ENCODE measurements around the gene POU2F3.
A peak's percentile ranks its signal among the peaks of the same experiment; 100 is the strongest.

The POU2F3 gene

GRCh38 chr11:120336641-120337354 lies 96.9 kb downstream of the POU2F3 start:
- peak; percentile 56 for DNase-seq
- H3K4me2 ChIP-seq (ENCODE audit: low read depth, low read length): peak overlapping the region; percentile 59
- no peaks in the 10 kb centered on the region for H3K9me2 ChIP-seq (replicated peaks; ENCODE audit: insufficient read depth, low read length)
- H2AFZ ChIP-seq (ENCODE audit: low read length): peak overlapping the region; percentile 54
- peak overlapping the region; percentile 84 for H3K9ac ChIP-seq (ENCODE audit: low read length)
- H3K4me3 ChIP-seq (ENCODE audit: low read length): peak overlapping the region; percentile 99
- H3K4me1 ChIP-seq (ENCODE audit: low read length): peaks cover 32% of the 10 kb centered on the region
- H3K27me3 ChIP-seq (replicated peaks; ENCODE audit: insufficient read depth, low read length): no peaks in the 10 kb centered on the region
- H3K36me3 ChIP-seq (replicated peaks; ENCODE audit: insufficient read depth, low read length): no peaks in the 10 kb centered on the region
- no peaks in the 10 kb centered on the region for H3K9me3 ChIP-seq (replicated peaks; ENCODE audit: insufficient read depth, low read length)
- peak overlapping the region; percentile 68; the same call in 1 of the 2 replicates for H3K27ac ChIP-seq (ENCODE audit: low read length)
- H3K79me2 ChIP-seq (ENCODE audit: low read length): peaks cover 54% of the 10 kb centered on the region
- H3F3A ChIP-seq (ENCODE audit: insufficient read depth, low read length): peaks cover 40% of the 10 kb centered on the region
- H4K20me1 ChIP-seq (ENCODE audit: insufficient read depth, low read length): no peaks in the 10 kb centered on the region
- no peak for TF ChIP-seq EZH2phosphoT487 (IDR thresholded peaks at IDR 0.05; ENCODE audit: low read length)
- TF ChIP-seq EZH2 (optimal IDR thresholded peaks at IDR 0.05; ENCODE audit: low read depth, low read length): no peak
- no peak for TF ChIP-seq CTCF (IDR thresholded peaks at IDR 0.05; ENCODE audit: low read length)

DNA sequence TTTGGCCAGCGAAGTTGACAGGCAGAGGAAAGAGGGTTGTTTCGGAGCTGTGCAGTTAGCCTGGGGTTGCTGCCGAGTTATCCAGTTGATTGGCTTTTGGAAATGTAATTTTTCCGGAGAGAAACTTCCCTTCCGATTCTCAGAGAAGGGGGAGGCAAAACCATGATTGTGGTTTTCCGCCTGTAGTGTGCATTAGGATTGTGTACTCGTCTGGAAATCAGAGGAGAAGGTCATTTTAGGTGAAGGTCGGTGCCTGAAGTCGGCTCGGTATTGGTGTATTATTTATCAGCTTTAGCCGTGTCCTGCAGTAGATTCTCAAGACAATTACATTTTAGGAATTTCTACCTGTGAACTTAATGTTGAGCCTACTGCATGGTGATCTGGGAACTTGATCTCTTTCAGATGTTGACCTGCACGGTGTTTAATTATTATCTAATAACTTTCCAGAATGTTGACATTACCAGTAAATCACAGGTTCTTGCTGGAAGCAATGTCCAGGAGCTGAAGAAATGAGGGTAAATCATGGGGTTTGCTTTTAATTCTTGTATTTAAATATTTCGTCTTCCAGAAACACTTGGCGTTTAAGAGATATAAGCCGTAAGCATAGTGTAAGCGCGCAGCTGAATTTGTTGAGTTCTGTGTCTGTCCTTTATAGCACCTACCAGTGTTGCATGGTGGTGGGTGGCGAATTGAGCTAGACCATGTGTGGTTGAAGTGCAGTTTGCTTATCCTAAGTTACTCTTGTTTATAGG lies 97.6 kb downstream of the POU2F3 start:
- Histone ChIP-seq H3K4me3 (ENCODE audit: low read length) (peak overlapping the region; percentile 99), H4K20me1 (ENCODE audit: insufficient read depth, low read length) (no peaks in the 10 kb centered on the region), H3K27me3 (replicated peaks; ENCODE audit: insufficient read depth, low read length) (no peaks in the 10 kb centered on the region), H3K36me3 (replicated peaks; ENCODE audit: insufficient read depth, low read length) (0 out of 2 replicates have a peak, but pooled peaks cover 1% of the 10 kb centered on the region), H3K79me2 (ENCODE audit: low read length) (peaks cover 61% of the 10 kb centered on the region), H2AFZ (ENCODE audit: low read length) (peak overlapping the region; percentile 54), H3K27ac (ENCODE audit: low read length) (peak overlapping the region; percentile 68; the same call in 1 of the 2 replicates), H3K9me3 (replicated peaks; ENCODE audit: insufficient read depth, low read length) (no peaks in the 10 kb centered on the region), H3K4me2 (ENCODE audit: low read depth, low read length) (peak overlapping the region; percentile 59), H3F3A (ENCODE audit: insufficient read depth, low read length) (peaks cover 40% of the 10 kb centered on the region), H3K4me1 (ENCODE audit: low read length) (peaks cover 39% of the 10 kb centered on the region), H3K9ac (ENCODE audit: low read length) (peak overlapping the region; percentile 84), H3K9me2 (replicated peaks; ENCODE audit: insufficient read depth, low read length) (no peaks in the 10 kb centered on the region)
- peak; percentile 34 for DNase-seq
- TF ChIP-seq EZH2phosphoT487 (IDR thresholded peaks at IDR 0.05; ENCODE audit: low read length): no peak
- TF ChIP-seq EZH2 (optimal IDR thresholded peaks at IDR 0.05; ENCODE audit: low read depth, low read length): no peak

DNA sequence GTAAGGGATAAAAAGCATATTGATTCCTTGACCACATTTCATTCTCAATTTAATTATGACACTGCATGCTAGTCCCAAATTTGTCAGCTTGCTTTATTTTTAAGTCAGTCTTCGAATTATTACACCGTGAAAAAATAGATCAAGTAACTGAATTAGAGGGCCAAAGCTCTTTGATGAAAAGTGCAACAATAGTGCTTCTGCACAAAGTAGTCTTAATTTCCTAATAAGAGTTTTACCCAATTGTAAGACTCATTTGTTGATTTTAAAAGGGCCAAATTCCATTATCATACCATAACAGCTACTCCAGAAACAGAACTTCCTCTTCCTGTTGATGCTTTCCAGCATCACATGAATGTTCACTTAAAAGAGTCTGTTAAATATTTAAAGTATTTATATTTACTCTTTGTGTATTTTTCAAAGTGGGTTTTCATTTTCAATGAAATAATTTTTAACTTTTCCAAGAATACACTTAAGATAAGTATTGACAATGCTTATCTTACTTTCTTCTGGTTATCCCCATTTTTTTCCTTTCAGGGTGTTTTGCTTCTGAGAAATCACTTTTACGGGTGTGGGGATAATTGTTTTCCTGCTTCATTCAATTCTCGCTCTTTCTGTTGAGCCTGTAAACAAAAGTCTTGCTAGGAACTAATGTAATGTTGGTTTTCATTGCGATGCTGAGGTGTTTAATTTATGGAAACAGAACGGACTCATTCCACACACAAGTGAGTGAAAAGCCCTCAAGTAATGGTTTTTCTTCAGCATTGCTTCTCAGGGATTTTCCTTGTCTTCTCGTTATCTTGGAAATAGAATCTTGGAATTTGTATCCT lies 98.4 kb downstream of the POU2F3 start:
- H3K9me2 ChIP-seq (replicated peaks; ENCODE audit: insufficient read depth, low read length): no peaks in the 10 kb centered on the region
- no peak overlapping the region for H2AFZ ChIP-seq (ENCODE audit: low read length)
- H3K27ac ChIP-seq (ENCODE audit: low read length): peak overlapping the region; percentile 68; the same call in 1 of the 2 replicates
- peaks cover 40% of the 10 kb centered on the region for H3F3A ChIP-seq (ENCODE audit: insufficient read depth, low read length)
- H4K20me1 ChIP-seq (ENCODE audit: insufficient read depth, low read length): no peaks in the 10 kb centered on the region
- 0 out of 2 replicates have a peak, but pooled peaks cover 3% of the 10 kb centered on the region for H3K36me3 ChIP-seq (replicated peaks; ENCODE audit: insufficient read depth, low read length)
- H3K9me3 ChIP-seq (replicated peaks; ENCODE audit: insufficient read depth, low read length): no peaks in the 10 kb centered on the region
- peak overlapping the region; percentile 99 for H3K4me3 ChIP-seq (ENCODE audit: low read length)
- H3K27me3 ChIP-seq (replicated peaks; ENCODE audit: insufficient read depth, low read length): no peaks in the 10 kb centered on the region
- TF ChIP-seq EZH2 (optimal IDR thresholded peaks at IDR 0.05; ENCODE audit: low read depth, low read length): no peak
- TF ChIP-seq CTCF (IDR thresholded peaks at IDR 0.05; ENCODE audit: low read length): no peak
- TF ChIP-seq EZH2phosphoT487 (IDR thresholded peaks at IDR 0.05; ENCODE audit: low read length): no peak
- peaks cover 69% of the 10 kb centered on the region for H3K79me2 ChIP-seq (ENCODE audit: low read length)
- peaks cover 39% of the 10 kb centered on the region for H3K4me1 ChIP-seq (ENCODE audit: low read length)
- H3K9ac ChIP-seq (ENCODE audit: low read length): peak overlapping the region; percentile 84; the same call in 1 of the 2 replicates
- peak overlapping the region; percentile 59 for H3K4me2 ChIP-seq (ENCODE audit: low read depth, low read length)
- no peak for DNase-seq
